HFF-Myc (cell line): ENCODE measurements around the gene RNF168.

ENCODE experiments used
- DNase-seq: peaks from one replicate; pipeline ENCODE4 v3.0.0-alpha.2; 2011; ENCODE audit warnings: low read depth; ENCODE audit errors: extremely low read depth
- H3K4me3 ChIP-seq: replicated peaks from 2 replicates; pipeline ENCODE4 v1.5.1; 2011; ENCODE audit warnings: low read depth, mild to moderate bottlenecking, control low read depth, low read length
- CTCF ChIP-seq: IDR thresholded peaks from 2 replicates; pipeline ENCODE4 v1.5.1; 2012; ENCODE audit warnings: mild to moderate bottlenecking, low read depth, low read length, control low read depth; ENCODE audit errors: missing control alignments

Gene RNF168

DNA sequence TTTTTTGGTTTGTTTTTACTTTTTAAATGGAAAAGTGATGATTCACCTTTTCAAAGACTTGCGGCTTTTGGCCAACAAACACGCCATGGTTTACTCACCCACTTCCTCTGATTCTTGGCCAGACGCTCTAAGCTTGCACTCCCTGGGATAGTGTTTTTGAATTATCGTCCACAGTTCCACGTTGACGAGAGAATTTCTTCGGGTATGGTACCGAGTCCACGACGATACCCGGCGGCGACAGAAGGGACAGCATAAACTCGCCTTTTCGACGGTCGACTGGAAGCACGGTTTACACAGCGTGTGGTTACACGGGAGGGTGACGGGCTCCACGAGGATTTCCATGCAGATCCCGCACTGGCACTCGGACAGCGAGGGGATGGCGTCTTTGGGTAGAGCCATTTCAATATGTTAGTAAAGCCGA lies 783 bp downstream of the RNF168 start:
- DNase-seq: peak; percentile 57
- peak overlapping the region; percentile 99 for H3K4me3 ChIP-seq
- no peak for TF ChIP-seq CTCF

GRCh38 chr3:196501316-196502044 lies 2.1 kb downstream of the RNF168 start:
- H3K4me3 ChIP-seq: peak overlapping the region; percentile 99
- TF ChIP-seq CTCF: no peak
- DNase-seq: no peak

GRCh38 chr3:196499807-196500524 lies 3.6 kb downstream of the RNF168 start:
- no peak for TF ChIP-seq CTCF
- DNase-seq: no peak
- H3K4me3 ChIP-seq: peak overlapping the region; percentile 99

DNA sequence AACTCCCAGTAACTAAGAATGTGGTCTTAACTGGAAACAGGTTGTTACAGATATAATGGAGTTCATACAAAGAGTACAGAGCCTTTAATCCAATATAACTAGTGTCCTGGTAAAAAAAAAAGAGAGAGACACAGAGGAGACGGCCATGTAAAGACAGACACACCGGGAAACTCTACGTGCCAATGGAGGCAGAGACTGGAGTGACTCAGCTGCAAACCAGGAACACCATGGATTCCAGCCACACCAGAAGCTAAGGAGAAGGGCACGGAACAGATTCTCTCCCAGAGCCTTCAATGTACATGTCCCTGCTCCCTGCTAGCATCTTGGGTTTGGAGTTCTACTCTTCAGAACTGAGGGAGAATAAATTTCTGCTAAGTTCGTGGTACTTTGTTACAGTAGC lies 4.5 kb downstream of the RNF168 start:
- H3K4me3 ChIP-seq: peak overlapping the region; percentile 99

DNA sequence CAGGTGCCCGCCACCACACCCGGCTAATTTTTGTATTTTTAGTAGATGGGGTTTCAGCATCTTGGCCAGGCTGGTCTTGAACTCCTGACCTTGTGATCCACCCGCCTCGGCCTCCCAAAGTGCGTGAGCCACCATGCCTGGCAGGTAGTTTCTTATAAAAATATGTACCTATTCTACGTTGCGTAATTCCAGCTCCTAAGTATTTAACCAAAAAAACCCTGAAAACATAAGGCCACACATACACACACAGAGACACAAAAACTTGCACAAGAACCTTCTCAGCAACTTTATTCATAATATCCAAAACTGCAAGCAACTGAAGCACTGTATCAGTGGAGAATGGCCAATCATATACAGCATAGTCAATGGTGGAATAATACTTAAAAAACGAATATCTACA lies 5.3 kb downstream of the RNF168 start:
- no peak for TF ChIP-seq CTCF
- DNase-seq: no peak
- no peak overlapping the region for H3K4me3 ChIP-seq

More for the DNA sequence above, 4.5 kb downstream of the RNF168 start:
- TF ChIP-seq CTCF: no peak
- DNase-seq: no peak

DNA sequence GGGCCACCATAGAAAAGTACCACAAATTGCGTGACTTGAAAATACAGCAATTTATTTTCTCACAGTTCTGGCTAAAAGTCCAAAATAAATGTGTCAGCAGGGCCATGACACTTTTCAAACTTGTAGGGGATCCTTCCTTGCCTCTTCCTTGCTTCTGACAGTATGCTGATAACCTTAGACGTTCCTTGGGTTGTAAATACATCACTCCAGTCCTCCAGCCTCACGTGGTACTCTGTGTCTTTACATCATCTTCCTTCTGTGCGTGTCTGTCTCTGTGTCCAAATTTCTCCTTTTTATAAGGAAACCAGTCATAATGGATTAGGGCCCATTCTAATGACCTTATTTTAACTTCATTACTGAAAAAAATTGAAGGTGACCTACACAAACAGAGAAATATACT lies 7.4 kb downstream of the RNF168 start:
- DNase-seq: no peak
- no peak for TF ChIP-seq CTCF
- H3K4me3 ChIP-seq: no peak overlapping the region
